ENCODE results near the gene SCAI.

GRCh38 chr9:125021069-125021468, 122.3 kb downstream of the SCAI start:
- TF ChIP-seq REST (IDR thresholded peaks at IDR 0.05; ENCODE audit: insufficient read depth in 1 of 2, low read depth in 2 of 2, low read length in 1 of 2) (no peak), CTCF (IDR thresholded peaks at IDR 0.05) (no peak), POLR2AphosphoS5 (IDR thresholded peaks at IDR 0.05; ENCODE audit: low read depth, low read length) (no peak), SIN3A (IDR thresholded peaks at IDR 0.05; ENCODE audit: borderline replicate concordance, insufficient read depth, low read depth, low read length) (no peak)

All from Panc1 (cell line).